Endodermal cell (in vitro differentiated cells): ENCODE data around the gene CDC40. TPM values are rescaled to one million over a fixed set of nuclear protein-coding genes. Genes with fewer than 3 reads are reported as not detected.

ENCODE experiments used
- DNase-seq: peaks from one replicate; pipeline ENCODE4 v3.0.0-alpha.2; 2017
- H3K27ac ChIP-seq: 2 replicates; pipeline ENCODE4 v1.5.1; 2013; ENCODE audit warnings: mild to moderate bottlenecking, low read depth, low read length, moderate library complexity
- H3K27me3 ChIP-seq: 2 replicates; pipeline ENCODE4 v1.6.1; 2013; ENCODE audit warnings: mild to moderate bottlenecking, low read length, moderate library complexity; ENCODE audit not compliant: insufficient read depth, control insufficient read depth, poor library complexity, severe bottlenecking
- H3K36me3 ChIP-seq: 2 replicates; pipeline ENCODE4 v1.7.0; 2013; ENCODE audit warnings: mild to moderate bottlenecking, low read length, moderate library complexity; ENCODE audit not compliant: control insufficient read depth, insufficient read depth
- H3K4me1 ChIP-seq: one replicate; pipeline ENCODE4 v1.7.0; 2013; ENCODE audit warnings: low read length; ENCODE audit not compliant: control insufficient read depth, insufficient read depth
- H3K4me3 ChIP-seq: 2 replicates; pipeline ENCODE4 v1.5.1; 2013; ENCODE audit warnings: mild to moderate bottlenecking, low read length, moderate library complexity
- H3K9ac ChIP-seq: 2 replicates; pipeline ENCODE4 v1.6.1; 2013; ENCODE audit warnings: mild to moderate bottlenecking, low read length, moderate library complexity; ENCODE audit not compliant: poor library complexity, severe bottlenecking; ENCODE audit errors: extremely low read depth
- H3K9me3 ChIP-seq: 2 replicates; pipeline ENCODE4 v1.6.1; 2013; ENCODE audit warnings: mild to moderate bottlenecking, low read length, moderate library complexity; ENCODE audit not compliant: control insufficient read depth
- H3K27ac Mint-ChIP-seq: 2 replicates; pipeline ENCODE4 v1.8.0; 2020; ENCODE audit warnings: mixed read lengths
- H3K27me3 Mint-ChIP-seq: 2 replicates; pipeline ENCODE4 v1.8.0; 2021; ENCODE audit warnings: mild to moderate bottlenecking, mixed read lengths; ENCODE audit not compliant: insufficient read depth
- H3K36me3 Mint-ChIP-seq: 2 replicates; pipeline ENCODE4 v1.8.0; 2020; ENCODE audit warnings: low read depth, mixed read lengths
- H3K4me1 Mint-ChIP-seq: 2 replicates; pipeline ENCODE4 v1.8.0; 2020; ENCODE audit warnings: mixed read lengths
- H3K4me3 Mint-ChIP-seq: 2 replicates; pipeline ENCODE4 v1.8.0; 2020; ENCODE audit warnings: mild to moderate bottlenecking, moderate library complexity, mixed read lengths
- H3K9me3 Mint-ChIP-seq: 2 replicates; pipeline ENCODE4 v1.8.0; 2020; ENCODE audit warnings: mild to moderate bottlenecking, mixed read lengths
- CTCF ChIP-seq: fragments of 200-600 bp; sonication (generic); conservative IDR thresholded peaks from 2 replicates; pipeline ENCODE4 v1.5.0; 2021; ENCODE audit warnings: antibody characterized with exemption, mild to moderate bottlenecking
- WGBS, 2 experiments: methylation state at CpG; one replicate each; pipeline versions ENCODE4 v1.1.5 to v1.1.7; 2013; ENCODE audit warnings: missing lambda C conversion rate in 2 of 2, mixed read lengths in 1 of 2; ENCODE audit not compliant: insufficient coverage in 1 of 2, insufficient read length in 1 of 2; 5-methylcytosine and 5-hydroxymethylcytosine counted together
- total RNA-seq, 2 donors: library from RNA; stranded (reverse); fragmentation: NEBNext Ultra II Directional in 1 of 2; extraction: Animal tissue kit (Norgen Biotek cat#: 25700) in 1 of 2; gene quantifications; 2 replicates in 1 of 2; 3 replicates in 1 of 2; pipeline ENCODE4 v1.2.1, GENCODE V29; 2021

The CDC40 gene
- total RNA-seq, 2 donors from 2014 or later, result 25.7 to 26.8 TPM

GRCh38 chr6:110255211-110255750 lies 75.1 kb downstream of the CDC40 start:
- Mint-ChIP-seq H3K27ac (no peak overlapping the region), H3K4me1 (peaks cover 14% of the 10 kb centered on the region), H3K9me3 (peaks cover 22% of the 10 kb centered on the region), H3K36me3 (no peaks in the 10 kb centered on the region), H3K4me3 (no peak overlapping the region), H3K27me3 (peaks cover 1% of the 10 kb centered on the region)
- Histone ChIP-seq H3K4me3 (no peak overlapping the region), H3K27ac (no peak overlapping the region), H3K9me3 (peaks cover 18% of the 10 kb centered on the region), H3K36me3 (no peaks in the 10 kb centered on the region), H3K9ac (no peak overlapping the region), H3K4me1 (peaks cover 5% of the 10 kb centered on the region), H3K27me3 (no peaks in the 10 kb centered on the region)
- 19 to 20% methylated on average over 1 to 5 of the region's 5 CpGs for WGBS, 2 experiments
- no peak for TF ChIP-seq CTCF
- peak; percentile 90 for DNase-seq

- Histone ChIP-seq H3K9me3 (peaks cover 18% of the 10 kb centered on the region), H3K27ac (no peak overlapping the region), H3K4me3 (no peak overlapping the region), H3K4me1 (peaks cover 5% of the 10 kb centered on the region), H3K36me3 (no peaks in the 10 kb centered on the region), H3K9ac (no peak overlapping the region), H3K27me3 (no peaks in the 10 kb centered on the region)
- no peak overlapping the region for H3K4me3 Mint-ChIP-seq
- H3K4me1 Mint-ChIP-seq, result peaks cover 14% of the 10 kb centered on the region
- H3K27ac Mint-ChIP-seq, result no peak overlapping the region
- H3K27me3 Mint-ChIP-seq, result peaks cover 1% of the 10 kb centered on the region
- TF ChIP-seq CTCF, result no peak
- H3K9me3 Mint-ChIP-seq, result peaks cover 29% of the 10 kb centered on the region
- H3K36me3 Mint-ChIP-seq, result no peaks in the 10 kb centered on the region
- WGBS, 2 experiments, result 68 to 100% methylated on average over 1 to 2 of the region's 2 CpGs
- peak; percentile 57 for DNase-seq
Measured at GRCh38 chr6:110256366-110256765, 76.1 kb downstream of the CDC40 start.

GRCh38 chr6:110265273-110265672 lies 85.0 kb downstream of the CDC40 start:
- H3K4me1 Mint-ChIP-seq, result peaks cover 6% of the 10 kb centered on the region
- peaks cover 3% of the 10 kb centered on the region for H3K27me3 Mint-ChIP-seq
- no peak for TF ChIP-seq CTCF
- H3K4me3 Mint-ChIP-seq, result no peak overlapping the region
- no peaks in the 10 kb centered on the region for H3K27me3 ChIP-seq
- no peak overlapping the region for H3K27ac Mint-ChIP-seq
- 97 to 100% methylated on average over 3 of the region's 3 CpGs for WGBS, 2 experiments
- H3K36me3 Mint-ChIP-seq, result no peaks in the 10 kb centered on the region
- no peak overlapping the region for H3K27ac ChIP-seq
- no peaks in the 10 kb centered on the region for H3K4me1 ChIP-seq
- no peak for DNase-seq
- H3K9me3 Mint-ChIP-seq, result peaks cover 9% of the 10 kb centered on the region
- no peak overlapping the region for H3K9ac ChIP-seq
- no peaks in the 10 kb centered on the region for H3K36me3 ChIP-seq
- no peaks in the 10 kb centered on the region for H3K9me3 ChIP-seq
- no peak overlapping the region for H3K4me3 ChIP-seq
